Suppressor macrophage treated with lipopolysaccharide for 4 hours (primary cell): ENCODE results near the gene ZNF507.
"Not testable (repeated sequence)": the region's sequence is repeated elsewhere in the genome, so short reads cannot be mapped to it uniquely, and the experiment has no call there.

ENCODE experiments used
- DNase-seq: peaks from one replicate; pipeline ENCODE4 v3.0.0-alpha.2; 2020

ZNF507 gene

GRCh38 chr19:32368787-32369186 lies 23.4 kb downstream of the ZNF507 start:
- no peak for DNase-seq

GRCh38 chr19:32372726-32373517 lies 27.5 kb downstream of the ZNF507 start:
- no peak for DNase-seq

GRCh38 chr19:32373585-32374295 lies 28.3 kb downstream of the ZNF507 start:
- peak; percentile 13 for DNase-seq

GRCh38 chr19:32374362-32374761 lies 29.0 kb downstream of the ZNF507 start:
- not testable (repeated sequence) for DNase-seq

GRCh38 chr19:32377088-32377487 lies 31.7 kb downstream of the ZNF507 start:
- not testable (repeated sequence) for DNase-seq

GRCh38 chr19:32380269-32380668 lies 34.9 kb downstream of the ZNF507 start:
- DNase-seq = no peak

GRCh38 chr19:32387701-32388392 lies 42.4 kb downstream of the ZNF507 start:
- no peak for DNase-seq

- no peak for DNase-seq
These were observed 43.0 kb downstream of the ZNF507 start for GRCh38 chr19:32388393-32388855.

- DNase-seq = no peak
These were observed 47.5 kb downstream of the ZNF507 start for GRCh38 chr19:32392901-32393300.

GRCh38 chr19:32396046-32396652 lies 50.7 kb downstream of the ZNF507 start:
- no peak for DNase-seq

- no peak for DNase-seq
These were observed 52.3 kb downstream of the ZNF507 start for GRCh38 chr19:32397671-32398101.

GRCh38 chr19:32401992-32402391 lies 56.6 kb downstream of the ZNF507 start:
- no peak for DNase-seq

- peak; percentile 25 for DNase-seq
These were observed 58.0 kb downstream of the ZNF507 start for GRCh38 chr19:32403291-32403995.

GRCh38 chr19:32404213-32404932 lies 59.0 kb downstream of the ZNF507 start:
- DNase-seq = no peak

- peak; percentile 36 for DNase-seq
These were observed 59.6 kb downstream of the ZNF507 start for GRCh38 chr19:32404933-32405430.

GRCh38 chr19:32405431-32406160 lies 60.2 kb downstream of the ZNF507 start, which contains the start of gene DPY19L3:
Gene DPY19L3 (plus strand): TSS chr19:32405770. CDS start chr19:32408254, 2,484 bp downstream.
- DNase-seq = peak; percentile 95

GRCh38 chr19:32406161-32407003 lies 61.0 kb downstream of the ZNF507 start:
- no peak for DNase-seq

GRCh38 chr19:32407004-32407992 lies 61.9 kb downstream of the ZNF507 start:
- DNase-seq = peak; percentile 33
